ENCODE data around the gene HDGFL3.

DNA sequence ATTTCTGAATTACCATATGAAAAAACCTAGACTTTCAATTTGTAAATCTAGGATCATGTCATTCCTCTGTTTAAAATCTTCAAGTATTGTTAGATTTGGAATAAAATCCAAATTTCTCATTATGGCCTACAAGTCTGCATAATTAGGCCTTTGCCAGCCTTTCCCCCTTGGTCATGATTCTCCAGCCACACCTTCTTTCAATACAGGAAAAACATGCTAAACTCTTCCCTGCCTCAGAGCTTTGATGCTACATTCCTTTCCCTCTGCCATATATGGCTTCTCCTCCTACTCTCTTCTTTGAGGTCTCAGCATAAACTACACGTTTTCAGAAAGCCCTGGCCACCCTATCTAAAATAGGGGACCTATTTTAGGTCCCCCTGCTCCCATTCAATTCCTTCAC lies 51.7 kb downstream of the HDGFL3 start:
- TF ChIP-seq POLR2AphosphoS5 (IDR thresholded peaks at IDR 0.05; ENCODE audit: borderline replicate concordance, low read depth, low read length) (no peak), EZH2 (IDR thresholded peaks at IDR 0.05) (no peak), FOXP2 (optimal IDR thresholded peaks at IDR 0.05; ENCODE audit: control extremely low read depth, extremely low read length, insufficient read depth) (no peak)
